ENCODE data around the gene PRRG2. TPM values are rescaled to one million over a fixed set of nuclear protein-coding genes. Genes with fewer than 3 reads are reported as not detected.
A peak's percentile ranks its signal among the peaks of the same experiment; 100 is the strongest.

Gene PRRG2
- total RNA-seq, 2 donors from 2014 or later, result 2.6 to 4.9 TPM

- DNase-seq (peak; percentile 70 to 83 (median 80)), ATAC-seq (peak; percentile 30)
- Histone ChIP-seq H3K27ac (peak overlapping the region; percentile 75 to 83 (median 76)), H3K9me3 (no peaks in the 10 kb centered on the region), H3K36me3 (replicated peaks in 1 of 2; ENCODE audit: insufficient read depth in 1 of 2, low read depth in 2 of 2) (peaks cover 0 to 1% of the 10 kb centered on the region in 2 donors), H3K27me3 (no peaks in the 10 kb centered on the region), H3K4me1 (peaks cover 92% of the 10 kb centered on the region), H3K4me3 (no peak overlapping the region)
- TF ChIP-seq CTCF (IDR thresholded peaks at IDR 0.05), result no peak
- TF ChIP-seq POLR2A (IDR thresholded peaks at IDR 0.05), result peak in 1 of 3 donors; percentile 36
- 26 to 41% methylated on average over 7 to 15 of the region's 15 CpGs for WGBS, 2 donors
- intact Hi-C loops (cut with DNase I), result no loop called here
These were observed 20.7 kb upstream of the PRRG2 start for GRCh38 chr19:49560358-49560900.

GRCh38 chr19:49564616-49565045, 16.5 kb upstream of the PRRG2 start:
- 73 to 82% methylated on average over 6 of the region's 6 CpGs for WGBS, 2 donors
- Histone ChIP-seq H3K27me3 (no peaks in the 10 kb centered on the region), H3K4me1 (peaks cover 85% of the 10 kb centered on the region), H3K36me3 (replicated peaks in 1 of 2; ENCODE audit: insufficient read depth in 1 of 2, low read depth in 2 of 2) (no peaks in the 10 kb centered on the region), H3K4me3 (no peak overlapping the region), H3K27ac (peak overlapping the region in 1 of 4 donors; percentile 27), H3K9me3 (no peaks in the 10 kb centered on the region)
- no peak for ATAC-seq
- intact Hi-C loops (cut with DNase I), result no loop called here
- DNase-seq, result no peak
- no peak for TF ChIP-seq CTCF (IDR thresholded peaks at IDR 0.05)
- no peak for TF ChIP-seq POLR2A (IDR thresholded peaks at IDR 0.05)

- TF ChIP-seq CTCF (IDR thresholded peaks at IDR 0.05) (no peak), POLR2A (IDR thresholded peaks at IDR 0.05) (no peak)
- no peaks in the 10 kb centered on the region for H3K27me3 ChIP-seq
- H3K36me3 ChIP-seq (replicated peaks in 1 of 2; ENCODE audit: insufficient read depth in 1 of 2, low read depth in 2 of 2), result no peaks in the 10 kb centered on the region
- no peak overlapping the region for H3K4me3 ChIP-seq
- peak; percentile 47 to 64 (median 60) for DNase-seq
- peak overlapping the region in 2 of 4 donors; percentile 27 to 29 for H3K27ac ChIP-seq
- peaks cover 85% of the 10 kb centered on the region for H3K4me1 ChIP-seq
- ATAC-seq, result no peak
- WGBS, 2 donors, result 32% methylated on average over 4 of the region's 4 CpGs
- H3K9me3 ChIP-seq, result no peaks in the 10 kb centered on the region
- intact Hi-C loops (cut with DNase I), result no loop called here
These were observed 15.9 kb upstream of the PRRG2 start for GRCh38 chr19:49565261-49565660.

GRCh38 chr19:49566302-49566701, 14.8 kb upstream of the PRRG2 start:
- no peaks in the 10 kb centered on the region for H3K36me3 ChIP-seq (replicated peaks in 1 of 2; ENCODE audit: insufficient read depth in 1 of 2, low read depth in 2 of 2)
- no peak overlapping the region for H3K4me3 ChIP-seq
- no peaks in the 10 kb centered on the region for H3K9me3 ChIP-seq
- intact Hi-C loops (cut with DNase I), result no loop called here
- H3K27me3 ChIP-seq, result no peaks in the 10 kb centered on the region
- DNase-seq, result no peak
- TF ChIP-seq CTCF (IDR thresholded peaks at IDR 0.05) (no peak), POLR2A (IDR thresholded peaks at IDR 0.05) (no peak)
- no peak for ATAC-seq
- peaks cover 81% of the 10 kb centered on the region for H3K4me1 ChIP-seq
- no peak overlapping the region for H3K27ac ChIP-seq
- WGBS, 2 donors, result 80 to 96% methylated on average over 3 of the region's 3 CpGs

GRCh38 chr19:49567861-49568441, 13.2 kb upstream of the PRRG2 start:
- no peaks in the 10 kb centered on the region for H3K36me3 ChIP-seq (replicated peaks in 1 of 2; ENCODE audit: insufficient read depth in 1 of 2, low read depth in 2 of 2)
- DNase-seq (no peak), ATAC-seq (no peak)
- no peaks in the 10 kb centered on the region for H3K9me3 ChIP-seq
- WGBS, 2 donors, result 39 to 45% methylated on average over 9 of the region's 9 CpGs
- no peaks in the 10 kb centered on the region for H3K27me3 ChIP-seq
- TF ChIP-seq CTCF (IDR thresholded peaks at IDR 0.05) (no peak), POLR2A (IDR thresholded peaks at IDR 0.05) (no peak)
- peak overlapping the region in 3 of 4 donors; percentile 18 to 65 (median 22) for H3K27ac ChIP-seq
- intact Hi-C loops (cut with DNase I), result no loop called here
- H3K4me1 ChIP-seq, result peaks cover 64% of the 10 kb centered on the region
- no peak overlapping the region for H3K4me3 ChIP-seq

Data from body of pancreas (tissue), 4 donors.